ENCODE results near the gene BCORL1. TPM values are rescaled to one million over a fixed set of nuclear protein-coding genes. Genes with fewer than 3 reads are reported as not detected.

Gene BCORL1
- 5.1 TPM for total RNA-seq

GRCh38 chrX:129982300-129983251 is at the start of gene BCORL1:
TSS of gene BCORL1 (plus strand) at chrX:129982635. CDS start at chrX:130005232, 22,597 bp downstream.
- peak; percentile 84 for DNase-seq

- no peak for DNase-seq
These were observed 49.6 kb upstream of the BCORL1 start for GRCh38 chrX:129932821-129933321.

- no peak for DNase-seq
These were observed 48.7 kb upstream of the BCORL1 start for GRCh38 chrX:129933700-129934099.

GRCh38 chrX:129934461-129934860 is 48.0 kb upstream of the BCORL1 start:
- no peak for DNase-seq

GRCh38 chrX:129934952-129935351 is 47.5 kb upstream of the BCORL1 start:
- DNase-seq: no peak

GRCh38 chrX:129938081-129938480 is 44.4 kb upstream of the BCORL1 start:
- no peak for DNase-seq

- DNase-seq: no peak
These were observed 42.4 kb upstream of the BCORL1 start for GRCh38 chrX:129939986-129940385.

GRCh38 chrX:129940721-129941120 is 41.7 kb upstream of the BCORL1 start:
- DNase-seq: no peak

GRCh38 chrX:129945131-129945530 is 37.3 kb upstream of the BCORL1 start:
- no peak for DNase-seq

GRCh38 chrX:129953334-129953648 is 29.1 kb upstream of the BCORL1 start:
- DNase-seq: no peak

- no peak for DNase-seq
These were observed 28.6 kb upstream of the BCORL1 start for GRCh38 chrX:129953881-129954280.

- no peak for DNase-seq
These were observed 27.6 kb upstream of the BCORL1 start for GRCh38 chrX:129954804-129955203.

- DNase-seq: no peak
These were observed 26.8 kb upstream of the BCORL1 start for GRCh38 chrX:129955682-129956081.

- no peak for DNase-seq
These were observed 26.3 kb upstream of the BCORL1 start for GRCh38 chrX:129956145-129956544.

GRCh38 chrX:129956765-129957164 is 25.7 kb upstream of the BCORL1 start:
- no peak for DNase-seq

- DNase-seq: peak; percentile 31
These were observed 25.0 kb upstream of the BCORL1 start for GRCh38 chrX:129957241-129958082.

GRCh38 chrX:129958083-129958465 is 24.4 kb upstream of the BCORL1 start:
- no peak for DNase-seq

- peak; percentile 2 for DNase-seq
These were observed 23.5 kb upstream of the BCORL1 start for GRCh38 chrX:129958814-129959492.

GRCh38 chrX:129959493-129959832 is 23.0 kb upstream of the BCORL1 start:
- DNase-seq: no peak

- no peak for DNase-seq
These were observed 21.0 kb upstream of the BCORL1 start for GRCh38 chrX:129961180-129962083.

GRCh38 chrX:129963729-129964128 is 18.7 kb upstream of the BCORL1 start:
- no peak for DNase-seq

- DNase-seq: no peak
These were observed 17.3 kb upstream of the BCORL1 start for GRCh38 chrX:129965166-129965565.
